ENCODE measurements around the gene NGLY1. TPM values are rescaled to one million over a fixed set of nuclear protein-coding genes. Genes with fewer than 3 reads are reported as not detected.

NGLY1 gene
- total and polyA plus RNA-seq, 7 donors: 37.2 to 78.4 (median 59.0) TPM

DNA sequence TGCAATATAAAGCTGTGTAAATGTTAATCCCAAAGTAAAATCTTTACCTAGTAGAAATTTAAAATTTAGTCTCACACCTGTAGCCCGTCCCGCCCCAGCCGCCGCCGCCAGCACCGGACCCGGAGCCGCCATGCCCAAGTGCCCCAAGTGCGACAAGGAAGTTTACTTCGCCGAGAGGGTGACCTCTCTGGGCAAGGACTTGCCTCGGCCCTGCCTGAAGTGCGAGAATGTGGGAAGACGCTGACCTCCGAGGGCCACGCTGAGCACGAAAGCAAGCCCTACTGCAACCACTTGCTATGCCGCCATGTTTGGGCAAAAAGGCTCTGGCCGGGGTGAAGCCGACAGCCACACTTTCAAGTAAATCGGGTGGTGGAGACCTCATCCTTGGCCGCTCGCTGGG, 96.5 kb downstream of the NGLY1 start:
- no peaks in the 10 kb centered on the region for H3K4me1 ChIP-seq
- DNase-seq (no peak), ATAC-seq (no peak)
- H3K4me3 ChIP-seq: no peak overlapping the region
- H3K36me3 ChIP-seq (ENCODE audit: insufficient read depth in 1 of 2, low read depth in 1 of 2): no peaks in the 10 kb centered on the region
- 94 to 96% (median 94%) methylated on average over 23 of the region's 23 CpGs for WGBS, 3 donors
- TF ChIP-seq, protein P1, sequence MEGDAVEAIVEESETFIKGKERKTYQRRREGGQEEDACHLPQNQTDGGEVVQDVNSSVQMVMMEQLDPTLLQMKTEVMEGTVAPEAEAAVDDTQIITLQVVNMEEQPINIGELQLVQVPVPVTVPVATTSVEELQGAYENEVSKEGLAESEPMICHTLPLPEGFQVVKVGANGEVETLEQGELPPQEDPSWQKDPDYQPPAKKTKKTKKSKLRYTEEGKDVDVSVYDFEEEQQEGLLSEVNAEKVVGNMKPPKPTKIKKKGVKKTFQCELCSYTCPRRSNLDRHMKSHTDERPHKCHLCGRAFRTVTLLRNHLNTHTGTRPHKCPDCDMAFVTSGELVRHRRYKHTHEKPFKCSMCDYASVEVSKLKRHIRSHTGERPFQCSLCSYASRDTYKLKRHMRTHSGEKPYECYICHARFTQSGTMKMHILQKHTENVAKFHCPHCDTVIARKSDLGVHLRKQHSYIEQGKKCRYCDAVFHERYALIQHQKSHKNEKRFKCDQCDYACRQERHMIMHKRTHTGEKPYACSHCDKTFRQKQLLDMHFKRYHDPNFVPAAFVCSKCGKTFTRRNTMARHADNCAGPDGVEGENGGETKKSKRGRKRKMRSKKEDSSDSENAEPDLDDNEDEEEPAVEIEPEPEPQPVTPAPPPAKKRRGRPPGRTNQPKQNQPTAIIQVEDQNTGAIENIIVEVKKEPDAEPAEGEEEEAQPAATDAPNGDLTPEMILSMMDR (IDR thresholded peaks at IDR 0.05): no peak
- H3K27ac ChIP-seq: no peak overlapping the region
- peaks cover 0 to 5% (median 2%) of the 10 kb centered on the region in 3 donors for H3K27me3 ChIP-seq (ENCODE audit: insufficient read depth in 3 of 3, low read length in 2 of 3)
- intact Hi-C loops (cut with DNase I): no loop called here
- no peaks in the 10 kb centered on the region for H3K9me3 ChIP-seq

DNA sequence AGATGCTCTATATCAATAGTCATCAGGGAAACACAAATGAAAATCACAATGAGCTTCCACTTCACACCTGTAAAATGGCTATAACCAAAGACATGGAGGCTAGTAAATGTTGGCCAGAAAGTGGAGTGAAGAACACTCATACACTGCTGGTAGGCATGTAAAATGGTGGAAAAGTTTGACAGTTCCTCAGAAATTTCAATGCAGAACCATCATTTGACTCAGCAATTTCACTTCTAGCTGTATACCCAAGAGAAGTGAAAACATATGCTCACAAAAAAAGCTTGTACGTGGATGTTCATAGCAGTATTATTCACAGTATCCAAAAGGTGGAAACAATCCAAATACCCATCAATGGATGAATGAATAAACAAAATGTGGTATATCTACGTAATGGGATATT, 99.4 kb downstream of the NGLY1 start:
- DNase-seq: no peak
- Histone ChIP-seq H3K36me3 (ENCODE audit: insufficient read depth in 1 of 2, low read depth in 1 of 2) (no peaks in the 10 kb centered on the region), H3K4me3 (no peak overlapping the region), H3K27ac (no peak overlapping the region), H3K9me3 (no peaks in the 10 kb centered on the region), H3K27me3 (ENCODE audit: insufficient read depth in 3 of 3, low read length in 2 of 3) (peaks cover 0 to 5% (median 4%) of the 10 kb centered on the region in 3 donors), H3K4me1 (no peaks in the 10 kb centered on the region)
- intact Hi-C loops (cut with DNase I): no loop called here
- TF ChIP-seq, protein P1 (IDR thresholded peaks at IDR 0.05): no peak
- ATAC-seq: no peak
- 86 to 93% (median 92%) methylated on average over 2 of the region's 2 CpGs for WGBS, 3 donors

DNA sequence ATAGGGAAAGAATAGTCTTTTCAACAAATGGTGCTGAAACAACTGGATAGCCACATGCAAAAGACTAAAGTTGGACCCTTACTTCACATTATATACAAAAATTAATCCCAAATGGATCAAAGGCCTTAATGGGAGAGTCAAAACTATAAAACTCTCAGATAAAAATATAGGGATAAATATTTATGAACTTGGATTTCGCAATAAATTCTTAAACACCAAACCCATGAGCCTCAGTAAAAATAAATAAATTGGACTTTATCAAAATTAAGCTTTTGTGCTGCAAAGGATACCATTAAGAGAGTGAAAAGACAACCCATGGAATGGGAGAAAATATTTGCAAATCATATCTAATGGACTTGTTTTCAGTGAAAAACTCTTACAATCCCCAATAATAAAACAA, 99.8 kb downstream of the NGLY1 start:
- Histone ChIP-seq H3K4me3 (no peak overlapping the region), H3K4me1 (no peaks in the 10 kb centered on the region), H3K36me3 (ENCODE audit: insufficient read depth in 1 of 2, low read depth in 1 of 2) (no peaks in the 10 kb centered on the region), H3K27me3 (ENCODE audit: insufficient read depth in 3 of 3, low read length in 2 of 3) (peaks cover 0 to 4% (median 1%) of the 10 kb centered on the region in 3 donors), H3K9me3 (no peaks in the 10 kb centered on the region), H3K27ac (no peak overlapping the region)
- 94 to 98% (median 95%) methylated on average over 1 of the region's 1 CpG for WGBS, 3 donors
- TF ChIP-seq, protein P1 (IDR thresholded peaks at IDR 0.05): no peak
- DNase-seq (no peak), ATAC-seq (no peak)
- intact Hi-C loops (cut with DNase I): no loop called here

DNA sequence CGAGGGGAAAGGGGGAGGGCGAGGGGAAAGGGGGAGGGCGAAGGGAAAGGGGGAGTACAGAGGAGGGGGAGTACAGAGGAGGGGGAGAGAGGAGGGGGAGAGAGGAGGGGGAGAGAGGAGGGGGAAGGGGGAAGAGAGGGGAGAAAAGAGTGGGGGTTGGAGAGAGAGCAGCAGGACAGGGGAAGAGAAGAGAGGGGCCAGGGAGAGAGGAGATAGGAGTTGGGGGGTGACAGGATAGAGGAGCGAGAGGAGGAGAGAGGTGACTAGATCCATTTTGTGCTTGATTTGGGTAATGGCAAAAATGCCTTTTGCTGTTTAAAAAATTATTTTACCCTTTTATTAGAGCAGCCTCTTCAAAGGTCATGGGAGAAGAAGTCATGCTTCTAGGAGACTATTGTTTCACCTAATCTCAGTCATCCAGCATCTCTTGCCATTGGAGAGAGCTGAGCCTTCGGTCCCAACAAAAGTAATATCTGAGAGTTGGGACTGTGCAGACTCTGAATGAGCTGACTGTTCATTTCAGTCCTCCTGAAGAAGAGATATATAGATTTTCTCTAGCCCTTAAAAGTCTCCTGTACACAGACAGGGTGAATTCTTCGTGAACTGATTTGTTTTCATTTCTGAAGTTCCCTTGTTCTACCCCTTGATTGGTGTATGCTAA, 103.5 kb downstream of the NGLY1 start:
- Histone ChIP-seq H3K36me3 (ENCODE audit: insufficient read depth in 1 of 2, low read depth in 1 of 2) (no peaks in the 10 kb centered on the region), H3K27ac (no peak overlapping the region), H3K4me1 (no peaks in the 10 kb centered on the region), H3K27me3 (ENCODE audit: insufficient read depth in 3 of 3, low read length in 2 of 3) (peaks cover 0 to 4% (median 0%) of the 10 kb centered on the region in 3 donors), H3K4me3 (no peak overlapping the region), H3K9me3 (no peaks in the 10 kb centered on the region)
- TF ChIP-seq, protein P1 (IDR thresholded peaks at IDR 0.05): no peak
- DNase-seq: no peak
- no peak for ATAC-seq
- 83 to 95% (median 95%) methylated on average over 3 to 6 of the region's 6 CpGs for WGBS, 3 donors
- intact Hi-C loops (cut with DNase I): no loop called here

DNA sequence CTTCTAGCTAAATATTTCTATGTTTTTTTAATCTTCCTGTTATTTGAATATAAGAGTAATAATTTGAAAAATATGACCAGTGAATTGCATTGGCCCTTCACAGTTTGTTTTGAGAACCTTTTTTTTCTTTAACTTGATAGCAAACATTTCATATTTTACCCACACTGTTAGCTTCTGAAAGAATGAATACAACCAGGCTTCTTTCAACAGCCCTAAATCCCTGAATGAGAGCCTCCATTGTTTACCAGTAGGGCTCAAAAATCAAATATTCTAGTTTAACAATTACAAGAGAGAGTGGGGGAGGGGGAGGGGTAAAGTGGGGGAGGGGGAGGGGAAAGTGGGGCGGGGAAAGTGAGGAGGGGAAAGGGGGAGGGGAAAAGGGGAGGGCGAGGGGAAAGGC, 104.1 kb downstream of the NGLY1 start:
- Histone ChIP-seq H3K36me3 (ENCODE audit: insufficient read depth in 1 of 2, low read depth in 1 of 2) (no peaks in the 10 kb centered on the region), H3K4me3 (no peak overlapping the region), H3K27me3 (ENCODE audit: insufficient read depth in 3 of 3, low read length in 2 of 3) (peaks cover 0 to 4% (median 0%) of the 10 kb centered on the region in 3 donors), H3K4me1 (no peaks in the 10 kb centered on the region), H3K27ac (no peak overlapping the region), H3K9me3 (no peaks in the 10 kb centered on the region)
- intact Hi-C loops (cut with DNase I): no loop called here
- no peak for ATAC-seq
- TF ChIP-seq, protein P1 (IDR thresholded peaks at IDR 0.05): no peak
- WGBS, 3 donors: 90 to 100% methylated on average over 1 to 2 of the region's 2 CpGs; no CpG with 5 or more reads in 1 of the 3 donors
- no peak for DNase-seq

Data from psoas muscle (tissue), 8 donors.